Activated B cell treated with CpG ODN at 0.5 μM for 24 hours (primary cell): Measurements from ENCODE around the gene FGD3. TPM values are rescaled to one million over a fixed set of nuclear protein-coding genes. Genes with fewer than 3 reads are reported as not detected.

Experiments used
- ATAC-seq: fragments of 200-7000 bp; cut with Tn5 transposase; one replicate; pipeline ENCODE4 v1.10.0; 2021; ENCODE audit warnings: low read depth, mild to moderate bottlenecking, moderate library complexity
- CTCF ChIA-PET: fragments of 350-600 bp; sonication (Branson Sonifier 250); formaldehyde crosslinking; loops from one replicate; lab custom pipeline; 2021; ENCODE audit warnings: antibody characterized with exemption; lab: Charles Lee
- POLR2A ChIA-PET: fragments of 350-600 bp; sonication (Branson Sonifier 250); formaldehyde crosslinking; loops from one replicate; lab custom pipeline; 2021; ENCODE audit warnings: antibody characterized with exemption; lab: Charles Lee
- DNase-seq: peaks from one replicate; pipeline ENCODE4 v3.0.0; 2022
- H3K27ac Mint-ChIP-seq: one replicate; pipeline ENCODE4 v1.8.0; 2020; ENCODE audit warnings: mixed read lengths
- H3K27me3 Mint-ChIP-seq: one replicate; pipeline ENCODE4 v1.8.0; 2021; ENCODE audit warnings: mixed read lengths
- H3K36me3 Mint-ChIP-seq: one replicate; pipeline ENCODE4 v1.8.0; 2021; ENCODE audit warnings: low read depth, mixed read lengths
- H3K4me1 Mint-ChIP-seq: one replicate; pipeline ENCODE4 v1.8.0; 2021; ENCODE audit warnings: mixed read lengths
- H3K4me3 Mint-ChIP-seq: one replicate; pipeline ENCODE4 v1.8.0; 2020; ENCODE audit warnings: mild to moderate bottlenecking, mixed read lengths
- H3K9me3 Mint-ChIP-seq: one replicate; pipeline ENCODE4 v1.8.0; 2020; ENCODE audit warnings: mixed read lengths
- intact Hi-C: fragments of 100-400 bp; cut with micrococcal nuclease; formaldehyde crosslinking; loops from one replicate; pipeline ENCODE4 v1.15.1; 2024
- total RNA-seq: library from RNA; stranded (reverse); gene quantifications from 2 replicates; pipeline ENCODE4 v1.2.3, GENCODE V29; 2022
- TF ChIP-seq, protein P1 (sequence below): fragments of 200-600 bp; IDR thresholded peaks from one replicate; pipeline ENCODE4 v1.8.0; 2022; ENCODE audit warnings: antibody characterized with exemption, mild to moderate bottlenecking

The FGD3 gene
- total RNA-seq, 1 donor from 2014 or later: 61.9 TPM

- CTCF ChIA-PET: interaction anchor here (2.4 kb wide), 1 partner anchor 20 kb away, joined by 8 read pairs; no protein-coding TSS in a partner anchor
These were observed 29.1 kb downstream of the FGD3 start for GRCh38 chr9:92976431-92976830.

DNA sequence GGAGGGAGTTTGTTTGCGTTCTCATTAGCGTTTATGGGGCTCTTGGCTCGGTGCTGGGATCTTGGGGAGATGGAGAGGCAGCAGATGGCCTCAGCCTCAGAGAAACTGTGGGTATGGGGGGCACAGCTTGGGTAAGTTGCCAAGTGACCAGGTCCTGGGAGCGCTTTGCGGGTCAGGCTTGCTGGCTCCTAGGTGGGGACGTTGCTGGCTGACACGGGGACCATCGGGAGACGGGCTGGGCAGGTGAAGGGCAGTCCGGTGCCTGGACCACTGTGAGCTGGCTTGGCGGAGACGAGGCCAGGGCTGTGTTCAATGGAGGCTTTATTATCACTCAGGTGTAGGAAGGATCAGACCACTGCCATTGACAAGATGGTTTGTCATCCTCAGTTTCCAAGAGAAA, 30.0 kb downstream of the FGD3 start:
- no peak for ATAC-seq
- Mint-ChIP-seq H3K27ac (peak overlapping the region; percentile 42), H3K4me1 (peaks cover 65% of the 10 kb centered on the region), H3K36me3 (peaks cover 70% of the 10 kb centered on the region), H3K9me3 (no peaks in the 10 kb centered on the region), H3K27me3 (no peaks in the 10 kb centered on the region), H3K4me3 (peak overlapping the region; percentile 25)
- POLR2A ChIA-PET: no interaction called here
- TF ChIP-seq, protein P1, sequence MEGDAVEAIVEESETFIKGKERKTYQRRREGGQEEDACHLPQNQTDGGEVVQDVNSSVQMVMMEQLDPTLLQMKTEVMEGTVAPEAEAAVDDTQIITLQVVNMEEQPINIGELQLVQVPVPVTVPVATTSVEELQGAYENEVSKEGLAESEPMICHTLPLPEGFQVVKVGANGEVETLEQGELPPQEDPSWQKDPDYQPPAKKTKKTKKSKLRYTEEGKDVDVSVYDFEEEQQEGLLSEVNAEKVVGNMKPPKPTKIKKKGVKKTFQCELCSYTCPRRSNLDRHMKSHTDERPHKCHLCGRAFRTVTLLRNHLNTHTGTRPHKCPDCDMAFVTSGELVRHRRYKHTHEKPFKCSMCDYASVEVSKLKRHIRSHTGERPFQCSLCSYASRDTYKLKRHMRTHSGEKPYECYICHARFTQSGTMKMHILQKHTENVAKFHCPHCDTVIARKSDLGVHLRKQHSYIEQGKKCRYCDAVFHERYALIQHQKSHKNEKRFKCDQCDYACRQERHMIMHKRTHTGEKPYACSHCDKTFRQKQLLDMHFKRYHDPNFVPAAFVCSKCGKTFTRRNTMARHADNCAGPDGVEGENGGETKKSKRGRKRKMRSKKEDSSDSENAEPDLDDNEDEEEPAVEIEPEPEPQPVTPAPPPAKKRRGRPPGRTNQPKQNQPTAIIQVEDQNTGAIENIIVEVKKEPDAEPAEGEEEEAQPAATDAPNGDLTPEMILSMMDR: no peak
- CTCF ChIA-PET: no interaction called here
- intact Hi-C loops: no loop called here
- DNase-seq: no peak

More at GRCh38 chr9:92976431-92976830, 29.1 kb downstream of the FGD3 start:
- TF ChIP-seq, protein P1: no peak
- intact Hi-C loops: no loop called here
- Mint-ChIP-seq H3K36me3 (peaks cover 62% of the 10 kb centered on the region), H3K9me3 (no peaks in the 10 kb centered on the region), H3K4me1 (peaks cover 67% of the 10 kb centered on the region), H3K27ac (no peak overlapping the region), H3K27me3 (no peaks in the 10 kb centered on the region), H3K4me3 (no peak overlapping the region)
- ATAC-seq (no peak), DNase-seq (no peak)
- POLR2A ChIA-PET: interaction anchor here (0.6 kb wide), 1 partner anchor 233 kb away, joined by 3 read pairs; no protein-coding TSS in a partner anchor

DNA sequence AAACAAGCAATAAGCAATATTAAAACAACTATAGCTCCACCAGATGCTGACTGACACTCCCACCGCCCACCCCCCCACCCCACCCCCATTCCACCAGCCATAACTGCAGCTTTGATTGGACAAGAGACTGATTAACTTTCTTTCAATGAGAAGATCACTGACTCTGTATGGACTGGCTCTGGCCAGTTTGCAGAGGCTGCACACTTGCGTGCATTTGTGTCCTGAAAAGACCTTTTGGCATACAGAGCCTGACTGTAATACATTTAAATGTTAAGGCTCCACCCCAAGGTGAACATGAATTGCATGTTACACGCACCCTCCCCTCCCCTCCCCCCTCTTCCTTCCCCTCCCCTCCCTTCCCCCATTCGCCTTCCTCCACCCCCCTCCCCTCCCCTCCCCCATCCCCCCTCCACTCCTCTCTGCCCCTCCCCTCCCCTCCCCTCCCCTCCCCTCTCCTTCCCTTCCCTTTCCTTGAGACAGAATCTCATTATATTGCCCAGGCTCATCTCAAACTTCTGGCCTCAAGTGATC, 31.1 kb downstream of the FGD3 start:
- CTCF ChIA-PET: no interaction called here
- POLR2A ChIA-PET: interaction anchor here (1.0 kb wide), 1 partner anchor 12 kb away, joined by 3 read pairs; no protein-coding TSS in a partner anchor
- no peak for DNase-seq
- intact Hi-C loops: no loop called here
- H3K27ac Mint-ChIP-seq: no peak overlapping the region
- H3K27me3 Mint-ChIP-seq: no peaks in the 10 kb centered on the region
- no peak overlapping the region for H3K4me3 Mint-ChIP-seq
- peaks cover 55% of the 10 kb centered on the region for H3K4me1 Mint-ChIP-seq
- ATAC-seq: no peak
- H3K9me3 Mint-ChIP-seq: no peaks in the 10 kb centered on the region
- TF ChIP-seq, protein P1: no peak
- H3K36me3 Mint-ChIP-seq: peaks cover 75% of the 10 kb centered on the region

- Mint-ChIP-seq H3K9me3 (no peaks in the 10 kb centered on the region), H3K27me3 (no peaks in the 10 kb centered on the region), H3K27ac (peak overlapping the region; percentile 46), H3K36me3 (peaks cover 79% of the 10 kb centered on the region), H3K4me1 (peaks cover 46% of the 10 kb centered on the region), H3K4me3 (peak overlapping the region; percentile 6)
- ChIA-PET POLR2A (interaction anchor here (0.7 kb wide), 1 partner anchor 14 kb away, joined by 3 read pairs; no protein-coding TSS in a partner anchor), CTCF (no interaction called here)
- intact Hi-C loops: no loop called here
- ATAC-seq: no peak
- TF ChIP-seq, protein P1: no peak
- DNase-seq: no peak
These were observed 32.1 kb downstream of the FGD3 start for GRCh38 chr9:92979283-92980056.

DNA sequence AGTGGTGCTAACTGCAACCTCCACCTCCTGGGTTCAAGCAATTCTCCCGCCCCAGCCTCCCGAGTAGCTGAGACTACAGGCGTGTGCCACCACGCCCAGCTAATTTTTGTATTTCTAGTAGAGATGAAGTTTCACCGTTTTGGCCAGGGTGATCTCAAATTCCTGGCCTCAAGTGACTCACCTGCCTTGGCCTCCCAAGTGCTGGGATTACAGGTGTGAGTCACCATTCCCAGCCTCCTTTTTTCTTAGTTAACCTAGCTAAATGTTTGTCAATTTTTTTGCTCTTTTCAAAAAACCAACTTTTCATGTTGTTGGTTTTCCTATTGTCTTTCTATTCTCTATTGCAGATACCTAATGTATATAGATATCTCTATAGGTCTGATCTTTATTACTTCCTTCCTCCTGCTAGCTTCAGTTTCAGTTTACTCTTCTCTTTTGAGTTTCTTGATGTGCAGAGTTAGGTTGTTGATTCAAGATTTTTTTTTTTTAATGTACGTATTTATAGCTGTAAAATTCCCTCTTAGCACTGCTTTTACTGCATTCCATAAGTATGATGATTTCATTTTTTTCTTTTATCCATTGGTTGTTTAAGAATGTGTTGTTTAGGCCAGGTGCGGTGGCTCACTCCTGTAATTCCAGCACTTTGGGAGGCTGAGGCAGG, 32.9 kb downstream of the FGD3 start:
- peaks cover 46% of the 10 kb centered on the region for H3K4me1 Mint-ChIP-seq
- no peaks in the 10 kb centered on the region for H3K27me3 Mint-ChIP-seq
- TF ChIP-seq, protein P1: no peak
- no peaks in the 10 kb centered on the region for H3K9me3 Mint-ChIP-seq
- ChIA-PET POLR2A (interaction anchor here (0.7 to 1.0 kb wide), 2 partner anchors 11 to 15 kb away, joined by 3 read pairs; no protein-coding TSS in a partner anchor), CTCF (no interaction called here)
- DNase-seq: no peak
- no peak for ATAC-seq
- intact Hi-C loops: no loop called here
- H3K4me3 Mint-ChIP-seq: peak overlapping the region; percentile 29
- peaks cover 75% of the 10 kb centered on the region for H3K36me3 Mint-ChIP-seq
- peak overlapping the region; percentile 19 for H3K27ac Mint-ChIP-seq
